ENCODE data around the gene SDHC. TPM values are rescaled to one million over a fixed set of nuclear protein-coding genes. Genes with fewer than 3 reads are reported as not detected.

SDHC gene
- total and polyA plus RNA-seq, 4 donors, result 52.5 to 204 (median 130) TPM

GRCh38 chr1:161398900-161399256 is 84.7 kb downstream of the SDHC start:
- ATAC-seq (ENCODE audit: insufficient read depth, low FRiP score), result no peak
- H3K4me1 ChIP-seq (ENCODE audit: control insufficient read depth in 5 of 5, insufficient read depth in 5 of 5, low read length in 5 of 5), result peaks cover 0 to 7% (median 0%) of the 10 kb centered on the region in 5 donors
- TF ChIP-seq CTCF (IDR thresholded peaks at IDR 0.05; ENCODE audit: control extremely low read depth, extremely low read depth), result no peak
- peak overlapping the region; percentile 71 for H3K4me3 ChIP-seq
- peak overlapping the region; percentile 97 to 99 for H3K27ac ChIP-seq (ENCODE audit: low read depth in 1 of 2, low read length in 1 of 2)
- no peak for DNase-seq
- H3K36me3 ChIP-seq (ENCODE audit: control insufficient read depth in 4 of 4, insufficient read depth in 4 of 4, low read length in 4 of 4), result no peaks in the 10 kb centered on the region
- peak overlapping the region; percentile 93 to 99 for H3K9ac ChIP-seq (ENCODE audit: insufficient read depth in 1 of 2, low read length in 2 of 2)
- WGBS, 2 donors, result 7 to 12% methylated on average over 17 of the region's 17 CpGs
- no peaks in the 10 kb centered on the region for H3K27me3 ChIP-seq (ENCODE audit: control insufficient read depth in 3 of 3, insufficient read depth in 3 of 3, low read length in 2 of 3)
- peaks cover 0 to 2% (median 0%) of the 10 kb centered on the region in 4 donors for H3K9me3 ChIP-seq (ENCODE audit: control insufficient read depth in 4 of 4, insufficient read depth in 3 of 4, low read length in 3 of 4)

GRCh38 chr1:161399257-161399998 is 85.2 kb downstream of the SDHC start:
- peaks cover 0 to 2% (median 0%) of the 10 kb centered on the region in 4 donors for H3K9me3 ChIP-seq (ENCODE audit: control insufficient read depth in 4 of 4, insufficient read depth in 3 of 4, low read length in 3 of 4)
- peak overlapping the region; percentile 93 to 99 for H3K9ac ChIP-seq (ENCODE audit: insufficient read depth in 1 of 2, low read length in 2 of 2)
- H3K27ac ChIP-seq (ENCODE audit: low read depth in 1 of 2, low read length in 1 of 2), result peak overlapping the region; percentile 97 to 99
- no peak for TF ChIP-seq CTCF (IDR thresholded peaks at IDR 0.05; ENCODE audit: control extremely low read depth, extremely low read depth)
- H3K27me3 ChIP-seq (ENCODE audit: control insufficient read depth in 3 of 3, insufficient read depth in 3 of 3, low read length in 2 of 3), result no peaks in the 10 kb centered on the region
- ATAC-seq (ENCODE audit: insufficient read depth, low FRiP score), result peak; percentile 83
- peaks cover 0 to 7% (median 0%) of the 10 kb centered on the region in 5 donors for H3K4me1 ChIP-seq (ENCODE audit: control insufficient read depth in 5 of 5, insufficient read depth in 5 of 5, low read length in 5 of 5)
- peak overlapping the region; percentile 71 for H3K4me3 ChIP-seq
- no peaks in the 10 kb centered on the region for H3K36me3 ChIP-seq (ENCODE audit: control insufficient read depth in 4 of 4, insufficient read depth in 4 of 4, low read length in 4 of 4)
- WGBS, 2 donors, result 0% methylated on average over 53 of the region's 53 CpGs
- peak; percentile 92 to 97 (median 95) for DNase-seq

GRCh38 chr1:161402446-161402845 is 88.3 kb downstream of the SDHC start:
- 96 to 98% methylated on average over 3 of the region's 3 CpGs for WGBS, 2 donors
- Histone ChIP-seq H3K4me1 (ENCODE audit: control insufficient read depth in 5 of 5, insufficient read depth in 5 of 5, low read length in 5 of 5) (peaks cover 0 to 7% (median 0%) of the 10 kb centered on the region in 5 donors), H3K4me3 (no peak overlapping the region), H3K27me3 (ENCODE audit: control insufficient read depth in 3 of 3, insufficient read depth in 3 of 3, low read length in 2 of 3) (no peaks in the 10 kb centered on the region), H3K9me3 (ENCODE audit: control insufficient read depth in 4 of 4, insufficient read depth in 3 of 4, low read length in 3 of 4) (peaks cover 0 to 2% (median 0%) of the 10 kb centered on the region in 4 donors), H3K36me3 (ENCODE audit: control insufficient read depth in 4 of 4, insufficient read depth in 4 of 4, low read length in 4 of 4) (no peaks in the 10 kb centered on the region), H3K9ac (ENCODE audit: insufficient read depth in 1 of 2, low read length in 2 of 2) (no peak overlapping the region), H3K27ac (ENCODE audit: low read depth in 1 of 2, low read length in 1 of 2) (no peak overlapping the region)
- no peak for ATAC-seq (ENCODE audit: insufficient read depth, low FRiP score)
- no peak for TF ChIP-seq CTCF (IDR thresholded peaks at IDR 0.05; ENCODE audit: control extremely low read depth, extremely low read depth)
- no peak for DNase-seq

Data from lung (tissue), 12 donors.